WTC11 (cell line): Measurements from ENCODE around the gene TAS2R41. TPM values are rescaled to one million over a fixed set of nuclear protein-coding genes. Genes with fewer than 3 reads are reported as not detected.

Experiments
- ATAC-seq: fragments of 200-7000 bp; cut with Tn5 transposase; 2 replicates; pipeline ENCODE4 v1.10.0; 2021; ENCODE audit warnings: mild to moderate bottlenecking, moderate library complexity
- CTCF ChIA-PET: fragments of 300-600 bp; sonication (Branson Sonifier 250); formaldehyde crosslinking; loops from one replicate; lab custom pipeline; 2021; ENCODE audit warnings: antibody characterized with exemption; lab: Charles Lee
- POLR2A ChIA-PET: fragments of 350-600 bp; sonication (Branson Sonifier 250); formaldehyde crosslinking; loops from one replicate; lab custom pipeline; 2021; ENCODE audit warnings: antibody characterized with exemption; lab: Charles Lee
- DNase-seq: peaks from one replicate; pipeline ENCODE4 v3.0.0; 2021; ENCODE audit warnings: low spot score
- H3K27ac Mint-ChIP-seq: 2 replicates; pipeline ENCODE4 v1.8.0; 2021; ENCODE audit warnings: mixed read lengths
- H3K27me3 Mint-ChIP-seq: 2 replicates; pipeline ENCODE4 v1.8.0; 2021; ENCODE audit warnings: low read depth, mild to moderate bottlenecking, moderate library complexity, mixed read lengths
- H3K36me3 Mint-ChIP-seq: 2 replicates; pipeline ENCODE4 v1.8.0; 2021; ENCODE audit warnings: mixed read lengths
- H3K4me1 Mint-ChIP-seq: 2 replicates; pipeline ENCODE4 v1.8.0; 2022; ENCODE audit warnings: mixed read lengths
- H3K4me3 Mint-ChIP-seq: 2 replicates; pipeline ENCODE4 v1.8.0; 2021; ENCODE audit warnings: mild to moderate bottlenecking, moderate library complexity, mixed read lengths
- H3K9me3 Mint-ChIP-seq: 2 replicates; pipeline ENCODE4 v1.8.0; 2021; ENCODE audit warnings: mixed read lengths
- ARID4B ChIP-seq: sonication (generic); formaldehyde crosslinking; IDR thresholded peaks from 2 replicates; pipeline ENCODE4 v1.8.0; 2023; ENCODE audit warnings: missing genetic modification reagents, mild to moderate bottlenecking, borderline replicate concordance
- CREB1 ChIP-seq: sonication (generic); formaldehyde crosslinking; IDR thresholded peaks from 2 replicates; pipeline ENCODE4 v1.8.0; 2023; ENCODE audit warnings: mild to moderate bottlenecking, missing genetic modification reagents
- E2F5 ChIP-seq: sonication (generic); formaldehyde crosslinking; IDR thresholded peaks from 2 replicates; pipeline ENCODE4 v1.8.1; 2022; ENCODE audit warnings: mild to moderate bottlenecking, moderate library complexity, missing genetic modification reagents
- ETV6 ChIP-seq: sonication (generic); formaldehyde crosslinking; IDR thresholded peaks from 2 replicates; pipeline ENCODE4 v1.8.1; 2022; ENCODE audit warnings: mild to moderate bottlenecking, missing genetic modification reagents
- FOXK1 ChIP-seq: sonication (generic); formaldehyde crosslinking; IDR thresholded peaks from 2 replicates; pipeline ENCODE4 v1.8.0; 2022; ENCODE audit warnings: mild to moderate bottlenecking, moderate library complexity, missing genetic modification reagents
- HMGXB4 ChIP-seq: sonication (generic); formaldehyde crosslinking; IDR thresholded peaks from 2 replicates; pipeline ENCODE4 v1.8.1; 2023; ENCODE audit warnings: mild to moderate bottlenecking, moderate library complexity, missing genetic modification reagents
- IRF1 ChIP-seq: sonication (generic); formaldehyde crosslinking; IDR thresholded peaks from 2 replicates; pipeline ENCODE4 v1.8.0; 2023; ENCODE audit warnings: missing genetic modification reagents
- JAZF1 ChIP-seq: fragments of 250-450 bp; sonication (Bioruptor Pico); IDR thresholded peaks from 2 replicates; pipeline ENCODE4 v1.9.0; 2021; ENCODE audit warnings: moderate library complexity, mild to moderate bottlenecking, inconsistent platforms
- MYBL2 ChIP-seq: sonication (generic); formaldehyde crosslinking; IDR thresholded peaks from 2 replicates; pipeline ENCODE4 v1.8.1; 2023; ENCODE audit warnings: mild to moderate bottlenecking, moderate library complexity, missing genetic modification reagents
- NFATC4 ChIP-seq: fragments of 250-450 bp; sonication (Bioruptor Pico); IDR thresholded peaks from 2 replicates; pipeline ENCODE4 v1.9.0; 2021; ENCODE audit warnings: mild to moderate bottlenecking
- ZNF317 ChIP-seq: sonication (generic); formaldehyde crosslinking; IDR thresholded peaks from 2 replicates; pipeline ENCODE4 v1.8.1; 2023; ENCODE audit warnings: low read depth, mild to moderate bottlenecking, moderate library complexity, missing genetic modification reagents, borderline replicate concordance
- ZNF423 ChIP-seq: fragments of 250-450 bp; sonication (Bioruptor Pico); IDR thresholded peaks from 2 replicates; pipeline ENCODE4 v2.1.2; 2022; ENCODE audit warnings: mild to moderate bottlenecking, moderate library complexity
- ZNF425 ChIP-seq: fragments of 250-450 bp; sonication (Bioruptor Pico); conservative IDR thresholded peaks from 2 replicates; pipeline ENCODE4 v1.9.0; 2021; ENCODE audit warnings: mild to moderate bottlenecking
- ZNF671 ChIP-seq: fragments of 250-450 bp; sonication (Bioruptor Pico); IDR thresholded peaks from 2 replicates; pipeline ENCODE4 v1.8.0; 2021; ENCODE audit warnings: mild to moderate bottlenecking
- total RNA-seq: library from RNA; stranded (reverse); gene quantifications from 3 replicates; pipeline ENCODE4 v1.2.3, GENCODE V29; 2021
- TF ChIP-seq, protein P1 (sequence below): sonication (generic); formaldehyde crosslinking; IDR thresholded peaks from 2 replicates; pipeline ENCODE4 v1.8.1; 2022; ENCODE audit warnings: low read depth, missing genetic modification reagents, borderline replicate concordance
- TF ChIP-seq, protein P2 (sequence below): sonication (generic); formaldehyde crosslinking; IDR thresholded peaks from 2 replicates; pipeline ENCODE4 v1.8.0; 2023; ENCODE audit warnings: mild to moderate bottlenecking, missing genetic modification reagents
- TF ChIP-seq, protein P3 (sequence below): sonication (generic); formaldehyde crosslinking; IDR thresholded peaks from 2 replicates; pipeline ENCODE4 v1.8.1; 2023; ENCODE audit warnings: mild to moderate bottlenecking, missing genetic modification reagents

The TAS2R41 gene
- total RNA-seq, 1 experiment from 2014 or later, result 0.31 TPM

DNA sequence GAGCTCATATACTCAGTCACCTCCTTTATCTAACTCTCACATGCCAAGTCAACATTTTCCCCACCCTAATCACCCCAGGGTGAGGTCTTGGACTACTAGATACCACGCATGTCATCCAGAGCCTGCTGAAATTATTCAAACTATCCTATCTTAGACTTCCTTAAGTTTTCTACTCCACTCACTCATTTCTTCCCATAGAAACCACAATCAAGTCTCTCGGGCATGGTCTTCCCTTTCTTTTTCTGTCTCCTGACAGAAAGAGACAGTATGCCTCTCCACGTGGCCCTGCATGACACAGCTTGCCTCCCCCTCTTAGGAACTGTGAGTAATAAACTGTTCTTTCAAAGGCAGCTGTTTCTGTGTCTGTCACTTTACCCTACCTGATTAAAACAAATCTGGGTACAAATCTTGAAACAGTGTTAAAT is 29.4 kb downstream of the TAS2R41 start:
- CTCF ChIA-PET, result no interaction called here
- Mint-ChIP-seq H3K9me3 (no peaks in the 10 kb centered on the region), H3K27me3 (no peaks in the 10 kb centered on the region)

GRCh38 chr7:143507534-143508055 is 29.9 kb downstream of the TAS2R41 start:
- Mint-ChIP-seq H3K36me3 (no peaks in the 10 kb centered on the region), H3K27ac (no peak overlapping the region), H3K4me1 (peaks cover 9% of the 10 kb centered on the region), H3K27me3 (no peaks in the 10 kb centered on the region), H3K4me3 (no peak overlapping the region), H3K9me3 (no peaks in the 10 kb centered on the region)
- POLR2A ChIA-PET, result no interaction called here
- CTCF ChIA-PET, result no interaction called here
- ATAC-seq, result no peak
- DNase-seq, result no peak
- TF ChIP-seq, protein P1, sequence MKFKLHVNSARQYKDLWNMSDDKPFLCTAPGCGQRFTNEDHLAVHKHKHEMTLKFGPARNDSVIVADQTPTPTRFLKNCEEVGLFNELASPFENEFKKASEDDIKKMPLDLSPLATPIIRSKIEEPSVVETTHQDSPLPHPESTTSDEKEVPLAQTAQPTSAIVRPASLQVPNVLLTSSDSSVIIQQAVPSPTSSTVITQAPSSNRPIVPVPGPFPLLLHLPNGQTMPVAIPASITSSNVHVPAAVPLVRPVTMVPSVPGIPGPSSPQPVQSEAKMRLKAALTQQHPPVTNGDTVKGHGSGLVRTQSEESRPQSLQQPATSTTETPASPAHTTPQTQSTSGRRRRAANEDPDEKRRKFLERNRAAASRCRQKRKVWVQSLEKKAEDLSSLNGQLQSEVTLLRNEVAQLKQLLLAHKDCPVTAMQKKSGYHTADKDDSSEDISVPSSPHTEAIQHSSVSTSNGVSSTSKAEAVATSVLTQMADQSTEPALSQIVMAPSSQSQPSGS (CRISPR knock-in tag), result no peak
- TF ChIP-seq ZNF425 (CRISPR knock-in tag) (no peak), CREB1 (no peak), ARID4B (CRISPR knock-in tag) (no peak), FOXK1 (CRISPR knock-in tag) (no peak), ZNF317 (CRISPR knock-in tag) (no peak), NFATC4 (CRISPR knock-in tag) (no peak), IRF1 (CRISPR knock-in tag) (no peak), E2F5 (CRISPR knock-in tag) (no peak), ZNF423 (CRISPR knock-in tag) (no peak)
- TF ChIP-seq, protein P2, sequence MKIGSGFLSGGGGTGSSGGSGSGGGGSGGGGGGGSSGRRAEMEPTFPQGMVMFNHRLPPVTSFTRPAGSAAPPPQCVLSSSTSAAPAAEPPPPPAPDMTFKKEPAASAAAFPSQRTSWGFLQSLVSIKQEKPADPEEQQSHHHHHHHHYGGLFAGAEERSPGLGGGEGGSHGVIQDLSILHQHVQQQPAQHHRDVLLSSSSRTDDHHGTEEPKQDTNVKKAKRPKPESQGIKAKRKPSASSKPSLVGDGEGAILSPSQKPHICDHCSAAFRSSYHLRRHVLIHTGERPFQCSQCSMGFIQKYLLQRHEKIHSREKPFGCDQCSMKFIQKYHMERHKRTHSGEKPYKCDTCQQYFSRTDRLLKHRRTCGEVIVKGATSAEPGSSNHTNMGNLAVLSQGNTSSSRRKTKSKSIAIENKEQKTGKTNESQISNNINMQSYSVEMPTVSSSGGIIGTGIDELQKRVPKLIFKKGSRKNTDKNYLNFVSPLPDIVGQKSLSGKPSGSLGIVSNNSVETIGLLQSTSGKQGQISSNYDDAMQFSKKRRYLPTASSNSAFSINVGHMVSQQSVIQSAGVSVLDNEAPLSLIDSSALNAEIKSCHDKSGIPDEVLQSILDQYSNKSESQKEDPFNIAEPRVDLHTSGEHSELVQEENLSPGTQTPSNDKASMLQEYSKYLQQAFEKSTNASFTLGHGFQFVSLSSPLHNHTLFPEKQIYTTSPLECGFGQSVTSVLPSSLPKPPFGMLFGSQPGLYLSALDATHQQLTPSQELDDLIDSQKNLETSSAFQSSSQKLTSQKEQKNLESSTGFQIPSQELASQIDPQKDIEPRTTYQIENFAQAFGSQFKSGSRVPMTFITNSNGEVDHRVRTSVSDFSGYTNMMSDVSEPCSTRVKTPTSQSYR (CRISPR knock-in tag), result no peak

More for the DNA sequence above, 29.4 kb downstream of the TAS2R41 start:
- Mint-ChIP-seq H3K4me1 (peaks cover 9% of the 10 kb centered on the region), H3K4me3 (no peak overlapping the region), H3K27ac (no peak overlapping the region), H3K36me3 (no peaks in the 10 kb centered on the region)
- DNase-seq (no peak), ATAC-seq (no peak)
- TF ChIP-seq JAZF1 (CRISPR knock-in tag), result no peak
- TF ChIP-seq, protein P3, sequence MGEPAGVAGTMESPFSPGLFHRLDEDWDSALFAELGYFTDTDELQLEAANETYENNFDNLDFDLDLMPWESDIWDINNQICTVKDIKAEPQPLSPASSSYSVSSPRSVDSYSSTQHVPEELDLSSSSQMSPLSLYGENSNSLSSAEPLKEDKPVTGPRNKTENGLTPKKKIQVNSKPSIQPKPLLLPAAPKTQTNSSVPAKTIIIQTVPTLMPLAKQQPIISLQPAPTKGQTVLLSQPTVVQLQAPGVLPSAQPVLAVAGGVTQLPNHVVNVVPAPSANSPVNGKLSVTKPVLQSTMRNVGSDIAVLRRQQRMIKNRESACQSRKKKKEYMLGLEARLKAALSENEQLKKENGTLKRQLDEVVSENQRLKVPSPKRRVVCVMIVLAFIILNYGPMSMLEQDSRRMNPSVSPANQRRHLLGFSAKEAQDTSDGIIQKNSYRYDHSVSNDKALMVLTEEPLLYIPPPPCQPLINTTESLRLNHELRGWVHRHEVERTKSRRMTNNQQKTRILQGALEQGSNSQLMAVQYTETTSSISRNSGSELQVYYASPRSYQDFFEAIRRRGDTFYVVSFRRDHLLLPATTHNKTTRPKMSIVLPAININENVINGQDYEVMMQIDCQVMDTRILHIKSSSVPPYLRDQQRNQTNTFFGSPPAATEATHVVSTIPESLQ (CRISPR knock-in tag), result no peak
- no peak for TF ChIP-seq HMGXB4
- no peak for TF ChIP-seq ZNF671
- TF ChIP-seq ETV6, result no peak
- no peak for TF ChIP-seq MYBL2 (CRISPR knock-in tag)
- POLR2A ChIA-PET, result no interaction called here
